ENCODE measurements around the gene FOXO3. TPM values are rescaled to one million over a fixed set of nuclear protein-coding genes. Genes with fewer than 3 reads are reported as not detected.

Gene FOXO3
- polyA plus RNA-seq, 1 of the 3 experiments (the other 2 are of a cell fraction) = 8.1 TPM

DNA sequence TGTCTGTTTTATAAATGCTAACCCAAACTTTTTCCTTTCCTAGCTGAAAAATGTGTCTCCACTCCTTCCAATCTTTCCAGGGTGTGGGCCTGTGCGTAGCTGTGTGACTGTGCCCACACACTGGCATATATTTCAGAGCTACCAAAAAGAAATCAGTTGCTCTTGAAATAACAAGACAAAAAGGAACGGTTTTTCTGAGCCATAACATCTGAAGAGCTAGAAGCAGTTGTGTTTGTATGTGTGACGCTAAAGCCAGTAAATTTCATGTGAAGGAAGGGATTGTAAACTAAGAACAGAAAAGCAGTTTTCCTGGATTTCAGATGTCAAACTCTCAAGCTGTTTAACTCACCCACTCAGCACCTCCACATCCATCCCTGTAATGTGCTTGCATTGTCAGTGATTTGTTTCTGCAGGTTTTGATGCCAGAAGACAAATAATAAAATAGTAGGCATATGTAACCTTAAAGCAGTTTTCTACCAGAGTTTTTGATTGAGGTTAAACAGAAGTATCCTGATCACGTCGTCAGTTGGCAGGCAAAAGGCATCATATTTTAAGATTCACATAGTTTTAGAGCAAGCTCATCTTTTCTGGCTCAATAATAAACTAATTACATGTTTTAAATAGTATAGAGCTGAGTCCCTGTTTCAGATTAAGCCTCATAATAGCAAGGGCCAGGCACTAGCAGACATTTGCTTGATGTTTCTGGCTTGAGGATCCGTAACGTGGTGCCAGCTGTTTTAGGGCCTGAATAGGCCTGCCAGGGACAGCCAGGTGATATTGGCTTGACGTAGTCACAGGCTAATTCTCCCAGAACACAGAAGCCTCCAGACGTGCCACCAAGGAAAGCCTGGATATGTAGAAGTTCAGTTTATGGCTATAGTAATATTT is 90.9 kb downstream of the FOXO3 start (continued):
- TF ChIP-seq GABPA (IDR thresholded peaks at IDR 0.05; ENCODE audit: low read depth) (no peak), CHD2 (IDR thresholded peaks at IDR 0.05; ENCODE audit: low read length, partially characterized antibody) (peak; percentile 63), IRF3 (IDR thresholded peaks at IDR 0.05; ENCODE audit: low read depth, low read length) (no peak), FOSL2 (IDR thresholded peaks at IDR 0.05; ENCODE audit: borderline replicate concordance, low read depth) (peak; percentile 57; the same call in 1 of the 2 replicates), TCF12 (IDR thresholded peaks at IDR 0.05) (peak; percentile 95), SIN3A (IDR thresholded peaks at IDR 0.05; ENCODE audit: borderline replicate concordance, low read depth, low read length) (peak; percentile 47; the same call in 1 of the 2 replicates), TAF1 (IDR thresholded peaks at IDR 0.05; ENCODE audit: borderline replicate concordance, low read depth, low read length) (no peak), PBX3 (IDR thresholded peaks at IDR 0.05) (peak; percentile 93), JUND (IDR thresholded peaks at IDR 0.05) (peak; percentile 90), POLR2AphosphoS5 (IDR thresholded peaks at IDR 0.05; ENCODE audit: low read depth, low read length) (peak; percentile 78; the same call in 1 of the 2 replicates)

- Histone ChIP-seq H3K9me2 (no peaks in the 10 kb centered on the region), H3K9ac (no peak overlapping the region)
These were observed 91.7 kb downstream of the FOXO3 start for GRCh38 chr6:108652375-108652774.

More at GRCh38 chr6:108652375-108652774, 91.7 kb downstream of the FOXO3 start:
- POLR2A ChIA-PET = interaction anchor here (1.0 to 1.2 kb wide), 2 partner anchors 9 to 93 kb away, joined by 3 to 4 read pairs; no protein-coding TSS in a partner anchor
- H4K20me1 ChIP-seq (ENCODE audit: insufficient read depth) = no peaks in the 10 kb centered on the region; the same call in 1 of the 2 replicates
- no peak overlapping the region for H2AFZ ChIP-seq (ENCODE audit: low read depth)
- H3K36me3 ChIP-seq (replicated peaks in 1 of 2; ENCODE audit: control insufficient read depth in 1 of 2, insufficient read depth in 2 of 2, low read length in 1 of 2) = peaks cover 0 to 4% of the 10 kb centered on the region in 2 experiments
- H3K27me3 ChIP-seq (ENCODE audit: insufficient read depth) = no peaks in the 10 kb centered on the region
- H3K27ac ChIP-seq (ENCODE audit: low read depth in 2 of 2, low read length in 1 of 2) = peak overlapping the region; percentile 76 to 93
- peak overlapping the region; percentile 55 for H3K4me2 ChIP-seq
- H3K79me2 ChIP-seq (ENCODE audit: insufficient read depth) = peaks cover 43% of the 10 kb centered on the region
- peaks cover 20% of the 10 kb centered on the region for H3F3A ChIP-seq (replicated peaks; ENCODE audit: insufficient read depth)
- CTCF ChIA-PET = interaction anchor here (1.3 to 1.7 kb wide), 2 partner anchors 93 to 185 kb away, joined by 3 to 4 read pairs; no protein-coding TSS in a partner anchor
- TF ChIP-seq CTCF (IDR thresholded peaks at IDR 0.05) (no peak), PBX3 (IDR thresholded peaks at IDR 0.05) (no peak), RAD21 (IDR thresholded peaks at IDR 0.05; ENCODE audit: low read length) (no peak), ZBTB33 (IDR thresholded peaks at IDR 0.05; ENCODE audit: borderline replicate concordance, low read depth) (no peak), RCOR1 (IDR thresholded peaks at IDR 0.05; ENCODE audit: low read length) (no peak), FOXJ3 (CRISPR knock-in tag; IDR thresholded peaks at IDR 0.05) (no peak), GATA2 (CRISPR knock-in tag; IDR thresholded peaks at IDR 0.05) (no peak), CHD2 (IDR thresholded peaks at IDR 0.05; ENCODE audit: low read length, partially characterized antibody) (no peak), POLR2AphosphoS5 (IDR thresholded peaks at IDR 0.05; ENCODE audit: low read depth, low read length) (no peak), TAF1 (IDR thresholded peaks at IDR 0.05; ENCODE audit: borderline replicate concordance, low read depth, low read length) (no peak), SMC3 (IDR thresholded peaks at IDR 0.05; ENCODE audit: low read depth, low read length) (no peak), MEF2A (IDR thresholded peaks at IDR 0.05; ENCODE audit: borderline replicate concordance, low read depth) (no peak), RXRA (IDR thresholded peaks at IDR 0.05; ENCODE audit: borderline replicate concordance, low read depth) (no peak), NRF1 (IDR thresholded peaks at IDR 0.05; ENCODE audit: low read depth, low read length) (no peak), RFX5 (IDR thresholded peaks at IDR 0.05; ENCODE audit: low read length) (no peak), EZH2phosphoT487 (IDR thresholded peaks at IDR 0.05; ENCODE audit: borderline replicate concordance, low read depth) (no peak)
- TF ChIP-seq, protein P1, sequence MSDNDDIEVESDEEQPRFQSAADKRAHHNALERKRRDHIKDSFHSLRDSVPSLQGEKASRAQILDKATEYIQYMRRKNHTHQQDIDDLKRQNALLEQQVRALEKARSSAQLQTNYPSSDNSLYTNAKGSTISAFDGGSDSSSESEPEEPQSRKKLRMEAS (IDR thresholded peaks at IDR 0.05; ENCODE audit: low read depth) = no peak
- DNase-seq = no peak
- no peak overlapping the region for H3K4me3 ChIP-seq (ENCODE audit: low read depth in 2 of 2, low read length in 1 of 2)
- peaks cover 55 to 72% of the 10 kb centered on the region in 2 experiments for H3K4me1 ChIP-seq (ENCODE audit: control insufficient read depth in 1 of 2, insufficient read depth in 2 of 2, low read depth in 1 of 2, low read length in 1 of 2)
- H3K9me3 ChIP-seq = no peaks in the 10 kb centered on the region

All from SK-N-SH (cell line).